GM23338 (cell line): Measurements from ENCODE around the gene AXIN2. TPM values are rescaled to one million over a fixed set of nuclear protein-coding genes. Genes with fewer than 3 reads are reported as not detected.

ENCODE experiments used
- ATAC-seq: fragments of 200-7000 bp; cut with Tn5 transposase; 3 replicates; pipeline ENCODE4 v1.9.1; 2020
- DNase-seq: peaks from one replicate; pipeline ENCODE4 v3.0.0-alpha.2; 2015; ENCODE audit warnings: low spot score
- H2AFZ ChIP-seq: fragments of 200-600 bp; sonication (generic); 2 replicates; pipeline ENCODE4 v1.8.0; 2016; ENCODE audit warnings: antibody characterized with exemption, mild to moderate bottlenecking, moderate library complexity
- H3F3A ChIP-seq: fragments of 200-600 bp; sonication (generic); replicated peaks from 2 replicates; pipeline ENCODE4 v1.8.0; 2017; ENCODE audit warnings: antibody characterized with exemption, mixed run types, low read depth
- H3K27ac ChIP-seq: fragments of 200-600 bp; sonication (generic); 2 replicates; pipeline ENCODE4 v1.6.1; 2016; ENCODE audit warnings: low read depth
- H3K27me3 ChIP-seq: fragments of 200-600 bp; sonication (generic); 2 replicates; pipeline ENCODE4 v1.8.0; 2016; ENCODE audit warnings: mild to moderate bottlenecking, mixed run types, moderate library complexity; ENCODE audit not compliant: insufficient read depth
- H3K36me3 ChIP-seq: fragments of 200-600 bp; sonication (generic); 2 replicates; pipeline ENCODE4 v1.8.0; 2016; ENCODE audit warnings: mild to moderate bottlenecking; ENCODE audit not compliant: insufficient read depth
- H3K4me1 ChIP-seq: fragments of 200-600 bp; sonication (generic); 2 replicates; pipeline ENCODE4 v1.8.0; 2016; ENCODE audit warnings: mild to moderate bottlenecking, moderate library complexity; ENCODE audit not compliant: insufficient read depth
- H3K4me2 ChIP-seq: fragments of 200-600 bp; sonication (generic); 2 replicates; pipeline ENCODE4 v1.7.1; 2017; ENCODE audit warnings: mixed run types
- H3K4me3 ChIP-seq: fragments of 200-600 bp; sonication (generic); 2 replicates; pipeline ENCODE4 v1.6.1; 2016; ENCODE audit warnings: mixed run types
- H3K79me2 ChIP-seq: fragments of 200-600 bp; sonication (generic); replicated peaks from 2 replicates; pipeline ENCODE4 v1.8.0; 2017; ENCODE audit warnings: mild to moderate bottlenecking; ENCODE audit not compliant: insufficient read depth
- H3K9me2 ChIP-seq: fragments of 200-600 bp; sonication (generic); 2 replicates; pipeline ENCODE4 v1.8.0; 2017; ENCODE audit not compliant: insufficient read depth
- H4K20me1 ChIP-seq: fragments of 200-600 bp; sonication (generic); replicated peaks from 2 replicates; pipeline ENCODE4 v1.8.0; 2017; ENCODE audit warnings: mild to moderate bottlenecking; ENCODE audit not compliant: insufficient read depth
- H3K27ac Mint-ChIP-seq: 2 replicates; pipeline ENCODE4 v1.8.0; 2020; ENCODE audit warnings: inconsistent platforms, mild to moderate bottlenecking, moderate library complexity, mixed read lengths
- H3K27me3 Mint-ChIP-seq: 3 replicates; pipeline ENCODE4 v1.8.0; 2022; ENCODE audit warnings: low read depth, mild to moderate bottlenecking, moderate library complexity, mixed read lengths, inconsistent platforms; ENCODE audit not compliant: insufficient read depth, poor library complexity
- H3K36me3 Mint-ChIP-seq: 3 replicates; pipeline ENCODE4 v1.8.0; 2021; ENCODE audit warnings: low read depth, mild to moderate bottlenecking, inconsistent platforms, moderate library complexity, mixed read lengths
- H3K4me1 Mint-ChIP-seq: 3 replicates; pipeline ENCODE4 v1.8.0; 2020; ENCODE audit warnings: mild to moderate bottlenecking, inconsistent platforms, mixed read lengths
- H3K4me3 Mint-ChIP-seq: 3 replicates; pipeline ENCODE4 v1.8.0; 2021; ENCODE audit warnings: moderate library complexity, mild to moderate bottlenecking, inconsistent platforms, mixed read lengths
- H3K9me3 Mint-ChIP-seq: 3 replicates; pipeline ENCODE4 v1.8.0; 2020; ENCODE audit warnings: moderate library complexity, mild to moderate bottlenecking, inconsistent platforms, mixed read lengths
- EZH2 ChIP-seq: fragments of 200-600 bp; sonication (generic); IDR thresholded peaks from one replicate; pipeline ENCODE4 v1.8.0; 2017; ENCODE audit warnings: antibody characterized with exemption, mild to moderate bottlenecking, low read depth; ENCODE audit not compliant: unreplicated experiment
- ZNF114 ChIP-seq: fragments of 250-450 bp; sonication (Bioruptor Pico); IDR thresholded peaks from 2 replicates; pipeline ENCODE4 v1.5.0; 2020; ENCODE audit warnings: mild to moderate bottlenecking, moderate library complexity
- polyA plus RNA-seq: library from polyadenylated mRNA; unstranded; fragments of >200 nt; fragmentation: Nextera tagmentation; extraction: Ambion mirVana; gene quantifications from 2 replicates; pipeline ENCODE4 v1.2.1, GENCODE V29; 2016
- total RNA-seq: library from RNA; depleted of rRNA; stranded (reverse); fragments of >200 nt; shearing (Covaris generic); gene quantifications from 2 replicates; pipeline ENCODE4 v1.2.3, GENCODE V29; 2014
- TF ChIP-seq, protein P1 (sequence below), 2 experiments: fragments of 200-600 bp in 1 of 2; sonication (generic) in 1 of 2; conservative IDR thresholded peaks; 2 replicates each; pipeline versions ENCODE4 v1.5.1 to v1.6.1; 2016 to 2017; ENCODE audit warnings: antibody characterized with exemption in 2 of 2, low read depth in 2 of 2, mild to moderate bottlenecking in 2 of 2, moderate library complexity in 1 of 2
- TF ChIP-seq, protein P2 (sequence below): fragments of 250-450 bp; sonication (Bioruptor Pico); IDR thresholded peaks from 2 replicates; pipeline ENCODE4 v1.5.0; 2020; ENCODE audit warnings: mild to moderate bottlenecking, moderate library complexity

AXIN2 gene
- total and polyA plus RNA-seq, 2 experiments from 2014 or later = 8.0 to 32.7 TPM

DNA sequence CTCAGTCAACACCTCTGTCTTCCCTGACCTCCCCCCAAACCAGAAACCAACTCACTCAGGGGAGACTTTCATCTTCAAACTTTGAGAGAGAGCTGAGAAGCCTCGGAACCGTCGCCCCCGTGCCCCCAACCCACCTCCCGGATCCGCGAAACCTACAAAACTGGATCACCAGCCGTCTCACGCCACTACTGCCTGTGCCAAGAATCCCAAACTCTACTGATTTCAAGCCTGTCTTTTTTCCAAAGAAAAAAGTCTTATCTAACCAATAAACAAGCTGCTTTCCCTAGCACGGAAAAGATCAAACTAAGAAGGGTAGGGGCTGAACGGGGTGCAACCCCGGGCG lies 2.0 kb downstream of the AXIN2 start (continued):
- TF ChIP-seq, protein P1, sequence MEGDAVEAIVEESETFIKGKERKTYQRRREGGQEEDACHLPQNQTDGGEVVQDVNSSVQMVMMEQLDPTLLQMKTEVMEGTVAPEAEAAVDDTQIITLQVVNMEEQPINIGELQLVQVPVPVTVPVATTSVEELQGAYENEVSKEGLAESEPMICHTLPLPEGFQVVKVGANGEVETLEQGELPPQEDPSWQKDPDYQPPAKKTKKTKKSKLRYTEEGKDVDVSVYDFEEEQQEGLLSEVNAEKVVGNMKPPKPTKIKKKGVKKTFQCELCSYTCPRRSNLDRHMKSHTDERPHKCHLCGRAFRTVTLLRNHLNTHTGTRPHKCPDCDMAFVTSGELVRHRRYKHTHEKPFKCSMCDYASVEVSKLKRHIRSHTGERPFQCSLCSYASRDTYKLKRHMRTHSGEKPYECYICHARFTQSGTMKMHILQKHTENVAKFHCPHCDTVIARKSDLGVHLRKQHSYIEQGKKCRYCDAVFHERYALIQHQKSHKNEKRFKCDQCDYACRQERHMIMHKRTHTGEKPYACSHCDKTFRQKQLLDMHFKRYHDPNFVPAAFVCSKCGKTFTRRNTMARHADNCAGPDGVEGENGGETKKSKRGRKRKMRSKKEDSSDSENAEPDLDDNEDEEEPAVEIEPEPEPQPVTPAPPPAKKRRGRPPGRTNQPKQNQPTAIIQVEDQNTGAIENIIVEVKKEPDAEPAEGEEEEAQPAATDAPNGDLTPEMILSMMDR (conservative IDR thresholded peaks at IDR 0.05; ENCODE audit: low read depth in 2 of 2) = no peak
- TF ChIP-seq ZNF114 (no peak), EZH2 (no peak)
- TF ChIP-seq, protein P2, sequence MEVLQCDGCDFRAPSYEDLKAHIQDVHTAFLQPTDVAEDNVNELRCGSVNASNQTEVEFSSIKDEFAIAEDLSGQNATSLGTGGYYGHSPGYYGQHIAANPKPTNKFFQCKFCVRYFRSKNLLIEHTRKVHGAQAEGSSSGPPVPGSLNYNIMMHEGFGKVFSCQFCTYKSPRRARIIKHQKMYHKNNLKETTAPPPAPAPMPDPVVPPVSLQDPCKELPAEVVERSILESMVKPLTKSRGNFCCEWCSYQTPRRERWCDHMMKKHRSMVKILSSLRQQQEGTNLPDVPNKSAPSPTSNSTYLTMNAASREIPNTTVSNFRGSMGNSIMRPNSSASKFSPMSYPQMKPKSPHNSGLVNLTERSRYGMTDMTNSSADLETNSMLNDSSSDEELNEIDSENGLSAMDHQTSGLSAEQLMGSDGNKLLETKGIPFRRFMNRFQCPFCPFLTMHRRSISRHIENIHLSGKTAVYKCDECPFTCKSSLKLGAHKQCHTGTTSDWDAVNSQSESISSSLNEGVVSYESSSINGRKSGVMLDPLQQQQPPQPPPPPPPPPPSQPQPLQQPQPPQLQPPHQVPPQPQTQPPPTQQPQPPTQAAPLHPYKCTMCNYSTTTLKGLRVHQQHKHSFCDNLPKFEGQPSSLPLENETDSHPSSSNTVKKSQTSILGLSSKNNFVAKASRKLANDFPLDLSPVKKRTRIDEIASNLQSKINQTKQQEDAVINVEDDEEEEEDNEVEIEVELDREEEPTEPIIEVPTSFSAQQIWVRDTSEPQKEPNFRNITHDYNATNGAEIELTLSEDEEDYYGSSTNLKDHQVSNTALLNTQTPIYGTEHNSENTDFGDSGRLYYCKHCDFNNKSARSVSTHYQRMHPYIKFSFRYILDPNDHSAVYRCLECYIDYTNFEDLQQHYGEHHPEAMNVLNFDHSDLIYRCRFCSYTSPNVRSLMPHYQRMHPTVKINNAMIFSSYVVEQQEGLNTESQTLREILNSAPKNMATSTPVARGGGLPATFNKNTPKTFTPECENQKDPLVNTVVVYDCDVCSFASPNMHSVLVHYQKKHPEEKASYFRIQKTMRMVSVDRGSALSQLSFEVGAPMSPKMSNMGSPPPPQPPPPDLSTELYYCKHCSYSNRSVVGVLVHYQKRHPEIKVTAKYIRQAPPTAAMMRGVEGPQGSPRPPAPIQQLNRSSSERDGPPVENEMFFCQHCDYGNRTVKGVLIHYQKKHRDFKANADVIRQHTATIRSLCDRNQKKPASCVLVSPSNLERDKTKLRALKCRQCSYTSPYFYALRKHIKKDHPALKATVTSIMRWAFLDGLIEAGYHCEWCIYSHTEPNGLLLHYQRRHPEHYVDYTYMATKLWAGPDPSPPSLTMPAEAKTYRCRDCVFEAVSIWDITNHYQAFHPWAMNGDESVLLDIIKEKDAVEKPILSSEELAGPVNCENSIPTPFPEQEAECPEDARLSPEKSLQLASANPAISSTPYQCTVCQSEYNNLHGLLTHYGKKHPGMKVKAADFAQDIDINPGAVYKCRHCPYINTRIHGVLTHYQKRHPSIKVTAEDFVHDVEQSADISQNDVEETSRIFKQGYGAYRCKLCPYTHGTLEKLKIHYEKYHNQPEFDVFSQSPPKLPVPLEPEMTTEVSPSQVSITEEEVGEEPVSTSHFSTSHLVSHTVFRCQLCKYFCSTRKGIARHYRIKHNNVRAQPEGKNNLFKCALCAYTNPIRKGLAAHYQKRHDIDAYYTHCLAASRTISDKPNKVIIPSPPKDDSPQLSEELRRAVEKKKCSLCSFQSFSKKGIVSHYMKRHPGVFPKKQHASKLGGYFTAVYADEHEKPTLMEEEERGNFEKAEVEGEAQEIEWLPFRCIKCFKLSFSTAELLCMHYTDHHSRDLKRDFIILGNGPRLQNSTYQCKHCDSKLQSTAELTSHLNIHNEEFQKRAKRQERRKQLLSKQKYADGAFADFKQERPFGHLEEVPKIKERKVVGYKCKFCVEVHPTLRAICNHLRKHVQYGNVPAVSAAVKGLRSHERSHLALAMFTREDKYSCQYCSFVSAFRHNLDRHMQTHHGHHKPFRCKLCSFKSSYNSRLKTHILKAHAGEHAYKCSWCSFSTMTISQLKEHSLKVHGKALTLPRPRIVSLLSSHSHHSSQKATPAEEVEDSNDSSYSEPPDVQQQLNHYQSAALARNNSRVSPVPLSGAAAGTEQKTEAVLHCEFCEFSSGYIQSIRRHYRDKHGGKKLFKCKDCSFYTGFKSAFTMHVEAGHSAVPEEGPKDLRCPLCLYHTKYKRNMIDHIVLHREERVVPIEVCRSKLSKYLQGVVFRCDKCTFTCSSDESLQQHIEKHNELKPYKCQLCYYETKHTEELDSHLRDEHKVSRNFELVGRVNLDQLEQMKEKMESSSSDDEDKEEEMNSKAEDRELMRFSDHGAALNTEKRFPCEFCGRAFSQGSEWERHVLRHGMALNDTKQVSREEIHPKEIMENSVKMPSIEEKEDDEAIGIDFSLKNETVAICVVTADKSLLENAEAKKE = no peak

DNA sequence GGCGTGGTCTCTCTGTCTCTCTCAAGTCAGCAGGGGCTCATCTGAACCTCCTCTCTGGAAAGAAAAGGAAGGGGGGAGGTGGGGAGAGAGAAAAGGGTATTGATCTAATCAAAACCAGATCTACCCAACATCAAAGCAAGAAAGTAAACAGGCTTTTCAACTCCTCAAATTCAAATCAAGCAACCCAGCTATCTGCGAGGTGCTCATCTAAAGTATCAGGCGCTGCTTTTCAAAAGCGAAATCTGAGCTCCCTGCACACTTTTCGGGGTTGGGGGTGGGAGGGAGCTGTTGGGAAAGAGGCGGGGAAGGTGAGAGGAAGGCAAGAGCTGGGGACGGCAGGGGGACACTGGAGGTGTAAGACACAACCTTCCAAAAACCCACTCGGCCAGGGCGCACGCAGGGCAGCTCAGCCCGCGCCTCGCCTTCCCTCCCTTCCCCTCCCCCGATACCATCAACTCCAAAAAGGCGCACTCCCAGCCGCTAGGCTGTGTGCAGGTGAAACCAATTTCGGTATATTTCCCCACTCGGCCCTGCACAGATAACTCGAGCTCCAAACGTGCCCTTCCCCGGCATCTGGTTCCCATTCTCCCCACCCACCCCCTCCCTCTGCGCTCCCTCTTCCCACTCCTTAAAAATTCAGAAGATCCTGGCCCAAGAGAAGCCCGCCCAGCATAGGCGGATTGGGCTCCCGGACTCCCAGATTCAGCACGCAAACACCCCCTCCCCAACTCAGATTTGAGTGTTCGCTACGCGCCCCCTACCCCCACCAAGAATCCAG lies 2.6 kb downstream of the AXIN2 start:
- Histone ChIP-seq H3K27me3 (peaks cover 14% of the 10 kb centered on the region), H3K9me2 (no peaks in the 10 kb centered on the region), H3F3A (peaks cover 9% of the 10 kb centered on the region), H3K36me3 (peaks cover 13% of the 10 kb centered on the region; the same call in 1 of the 2 replicates), H3K27ac (no peak overlapping the region), H3K4me3 (peak overlapping the region; percentile 98), H3K4me2 (no peak overlapping the region; the same call in 1 of the 2 replicates), H3K79me2 (no peaks in the 10 kb centered on the region; the same call in none of the 2 replicates), H3K4me1 (peaks cover 26% of the 10 kb centered on the region), H2AFZ (no peak overlapping the region), H4K20me1 (peaks cover 24% of the 10 kb centered on the region)
- Mint-ChIP-seq H3K4me1 (peaks cover 7% of the 10 kb centered on the region), H3K9me3 (peaks cover 6% of the 10 kb centered on the region; the same call in 1 of the 3 replicates), H3K27ac (no peak overlapping the region), H3K36me3 (peaks cover 3% of the 10 kb centered on the region; the same call in 1 of the 3 replicates), H3K4me3 (no peak overlapping the region; the same call in 2 of the 3 replicates), H3K27me3 (peaks cover 9% of the 10 kb centered on the region)
- ATAC-seq = peak; percentile 1
- DNase-seq = peak; percentile 59
- no peak for TF ChIP-seq ZNF114
- TF ChIP-seq, protein P2 = no peak
